NCI-H748 (cell line): Measurements from ENCODE around the gene HNRNPA0.
A peak's percentile ranks its signal among the peaks of the same experiment; 100 is the strongest.
"Not testable (repeated sequence)": the region's sequence is repeated elsewhere in the genome, so short reads cannot be mapped to it uniquely, and the experiment has no call there.

Experiments used
- DNase-seq: peaks from one replicate; lab custom pipeline; 2025; ENCODE audit not compliant: unreplicated experiment; lab: John Stamatoyannopoulos, UW

HNRNPA0 gene

DNA sequence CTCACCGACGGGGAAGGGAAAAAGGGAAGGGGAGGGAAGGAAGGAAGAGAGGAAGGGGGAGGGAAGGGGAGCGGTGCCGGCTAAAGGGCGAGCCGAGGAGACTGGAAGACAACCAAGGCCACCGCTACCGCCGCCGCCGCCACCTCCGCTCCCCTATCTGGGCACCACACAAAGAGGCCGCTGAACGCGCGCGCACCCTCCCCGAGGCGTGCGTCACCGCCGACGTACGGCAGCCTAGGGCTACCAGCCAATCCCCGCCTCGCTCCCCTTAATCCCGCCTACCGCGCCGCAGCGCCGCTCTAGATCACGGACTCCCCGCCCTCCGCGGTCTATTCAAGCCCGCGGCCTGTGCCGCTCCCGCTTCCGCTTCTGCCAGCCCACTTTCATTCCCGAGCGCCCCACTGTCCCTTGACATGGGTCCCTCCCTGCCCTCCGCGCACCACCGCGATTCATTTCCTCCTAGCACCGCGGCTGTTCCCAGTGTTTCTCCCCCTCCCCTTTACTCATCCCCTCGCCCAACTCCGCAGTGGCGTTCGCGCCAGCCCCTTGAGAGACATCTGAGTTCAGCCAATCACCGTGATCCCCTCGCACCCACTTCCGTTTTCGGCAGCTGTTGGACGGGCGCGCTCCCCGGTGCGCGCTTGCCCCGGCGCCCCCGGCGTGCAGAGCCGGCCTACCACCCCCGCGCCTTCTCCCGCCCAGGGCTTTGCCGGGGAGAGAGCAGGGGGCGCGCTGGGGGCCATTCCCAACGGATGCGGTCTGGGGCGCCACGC lies at the start of gene HNRNPA0:
Gene HNRNPA0 (minus strand): TSS at position 176 of the 773 bp plus-strand sequence. CDS start 297 bp downstream, outside the sequence.
- peak; percentile 98 for DNase-seq

DNA sequence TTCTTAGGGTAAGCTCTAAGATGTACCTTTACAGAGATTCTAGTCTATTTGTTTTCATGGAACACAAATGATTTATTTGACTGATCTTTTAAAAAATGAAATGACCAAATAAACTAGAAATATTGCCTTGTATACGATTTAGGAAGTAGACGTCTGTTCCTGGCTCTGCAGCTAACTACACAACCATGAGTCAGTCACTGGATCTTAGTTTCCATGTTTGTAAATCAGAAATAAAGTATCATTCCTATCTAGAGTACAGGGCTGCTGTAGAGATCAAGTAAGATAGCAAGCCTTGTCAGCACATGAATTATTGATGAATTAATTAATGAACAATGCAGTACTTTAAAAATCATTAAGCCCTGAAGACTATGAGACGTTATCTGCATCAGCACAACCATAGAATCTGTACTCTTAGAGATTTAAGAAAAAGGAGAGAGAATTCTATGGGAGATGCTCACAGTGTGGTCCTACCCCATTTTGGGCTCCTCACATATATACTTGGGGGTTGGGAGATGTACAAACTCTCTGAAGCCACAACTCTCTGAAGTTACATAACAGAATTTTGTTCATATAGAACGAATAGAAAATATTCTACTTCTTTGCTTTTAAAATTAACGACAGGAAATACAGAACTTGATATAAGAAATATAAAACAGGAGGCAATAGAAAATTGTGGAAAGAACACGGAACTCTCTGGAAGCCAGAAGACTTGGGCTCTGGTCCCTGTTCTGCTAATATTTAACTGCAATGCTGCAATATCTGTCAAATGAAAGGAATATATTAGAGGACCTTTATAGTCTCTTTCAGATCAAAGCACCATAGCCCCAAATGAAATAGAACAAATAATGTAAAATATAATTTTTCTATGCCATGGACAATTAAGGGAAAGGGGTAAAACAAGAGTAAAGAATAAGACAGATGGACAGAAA lies 48.4 kb upstream of the HNRNPA0 start:
- no peak for DNase-seq

DNA sequence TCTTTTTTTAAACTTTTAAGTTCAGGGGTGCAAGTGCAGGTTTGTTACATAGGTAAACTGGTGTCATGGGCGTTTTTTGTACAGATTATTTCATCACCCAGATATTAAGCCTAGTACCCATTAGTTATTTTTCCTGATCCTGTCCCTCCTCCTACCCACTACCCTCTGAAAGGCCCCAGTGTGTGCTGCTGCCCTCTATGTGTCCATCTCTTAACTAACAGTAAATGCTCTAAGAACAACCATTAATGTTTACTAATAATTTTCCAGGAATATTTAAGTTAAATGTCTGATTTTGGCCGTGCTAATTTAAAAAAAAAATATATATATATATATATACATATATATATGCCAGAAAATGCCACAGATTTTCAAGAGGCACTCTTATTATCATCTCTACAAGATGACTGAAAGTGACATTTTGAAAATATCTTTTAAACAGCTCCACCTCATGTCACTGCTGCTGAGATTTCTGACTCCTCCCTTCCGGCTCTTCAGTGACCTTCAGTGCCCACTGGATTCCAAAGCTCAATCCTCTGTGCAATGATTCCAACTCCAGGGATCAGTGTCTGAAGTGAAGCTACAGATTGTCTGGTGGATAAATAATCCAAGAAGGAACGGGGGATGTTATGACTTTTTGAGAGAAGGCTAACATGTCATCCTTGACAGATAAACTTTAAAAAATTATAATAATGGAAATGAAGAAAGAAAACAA lies 46.7 kb upstream of the HNRNPA0 start:
- no peak for DNase-seq

- DNase-seq = no peak
These were observed 42.1 kb upstream of the HNRNPA0 start for GRCh38 chr5:137796279-137796678.

- no peak for DNase-seq
These were observed 40.7 kb upstream of the HNRNPA0 start for GRCh38 chr5:137794863-137795262.

DNA sequence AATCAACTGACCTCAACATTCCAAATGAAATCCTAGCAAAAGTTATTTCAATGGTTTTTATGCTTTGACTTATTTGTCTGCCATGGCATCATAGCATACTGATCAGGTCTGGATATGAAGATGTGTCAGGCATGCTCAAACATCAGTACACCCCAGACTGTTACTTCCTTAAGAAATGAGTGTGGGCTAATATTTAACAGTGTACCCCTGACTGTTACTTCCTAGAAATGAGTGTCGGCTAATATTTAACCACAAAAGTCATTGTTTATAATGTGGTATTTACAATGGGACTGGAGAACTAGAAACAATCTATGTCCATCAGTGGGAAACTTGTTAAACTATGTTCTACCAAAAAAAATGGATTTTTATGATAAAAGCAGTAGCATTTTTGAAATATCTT lies 38.1 kb upstream of the HNRNPA0 start:
- no peak for DNase-seq

GRCh38 chr5:137791799-137792198 lies 37.6 kb upstream of the HNRNPA0 start:
- no peak for DNase-seq

GRCh38 chr5:137791387-137791786 lies 37.2 kb upstream of the HNRNPA0 start:
- no peak for DNase-seq

- DNase-seq = not testable (repeated sequence)
These were observed 34.4 kb upstream of the HNRNPA0 start for GRCh38 chr5:137788560-137788959.

GRCh38 chr5:137782984-137783536 lies 28.9 kb upstream of the HNRNPA0 start:
- no peak for DNase-seq

DNA sequence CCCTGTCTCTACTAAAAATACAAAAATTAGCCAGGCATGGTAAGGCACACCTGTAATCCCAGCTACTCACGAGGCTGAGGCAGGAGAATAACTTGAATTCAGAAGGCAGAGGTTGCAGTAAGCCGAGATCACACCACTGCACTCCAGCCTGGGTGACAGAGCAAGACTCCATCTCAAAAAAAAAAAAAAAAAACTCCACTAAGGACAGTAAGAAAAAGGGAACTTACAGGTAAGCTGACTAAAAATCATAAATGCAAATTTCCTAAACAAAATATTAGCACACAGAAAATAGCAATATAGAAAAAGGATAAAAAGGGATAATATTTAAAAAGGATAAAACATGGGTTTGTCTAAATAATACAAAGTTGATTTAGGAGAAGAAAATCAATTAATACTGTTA lies 27.9 kb upstream of the HNRNPA0 start:
- DNase-seq = no peak

GRCh38 chr5:137778772-137779564 lies 24.8 kb upstream of the HNRNPA0 start:
- peak; percentile 27 for DNase-seq

DNA sequence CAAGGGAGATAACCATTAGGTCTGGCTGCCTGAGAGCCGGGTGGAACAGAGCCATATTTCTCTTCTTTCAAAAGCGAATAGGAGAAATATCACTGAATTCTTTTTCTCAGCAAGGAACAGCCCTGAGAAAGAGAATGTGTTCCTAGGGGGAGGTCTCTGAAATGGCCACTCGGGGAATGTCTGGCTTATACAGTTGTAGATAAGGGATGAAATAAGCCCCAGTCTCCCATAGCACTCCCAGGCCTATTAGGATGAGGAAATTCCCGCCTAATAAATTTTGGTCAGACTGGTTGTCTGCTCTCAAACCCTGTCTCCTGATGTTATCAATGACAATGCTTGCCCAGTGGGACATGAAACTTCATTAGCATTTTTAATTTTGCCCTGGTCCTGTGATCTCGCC lies 13.8 kb upstream of the HNRNPA0 start:
- not testable (repeated sequence) for DNase-seq

- no peak for DNase-seq
These were observed 7.4 kb upstream of the HNRNPA0 start for GRCh38 chr5:137761566-137761965.

DNA sequence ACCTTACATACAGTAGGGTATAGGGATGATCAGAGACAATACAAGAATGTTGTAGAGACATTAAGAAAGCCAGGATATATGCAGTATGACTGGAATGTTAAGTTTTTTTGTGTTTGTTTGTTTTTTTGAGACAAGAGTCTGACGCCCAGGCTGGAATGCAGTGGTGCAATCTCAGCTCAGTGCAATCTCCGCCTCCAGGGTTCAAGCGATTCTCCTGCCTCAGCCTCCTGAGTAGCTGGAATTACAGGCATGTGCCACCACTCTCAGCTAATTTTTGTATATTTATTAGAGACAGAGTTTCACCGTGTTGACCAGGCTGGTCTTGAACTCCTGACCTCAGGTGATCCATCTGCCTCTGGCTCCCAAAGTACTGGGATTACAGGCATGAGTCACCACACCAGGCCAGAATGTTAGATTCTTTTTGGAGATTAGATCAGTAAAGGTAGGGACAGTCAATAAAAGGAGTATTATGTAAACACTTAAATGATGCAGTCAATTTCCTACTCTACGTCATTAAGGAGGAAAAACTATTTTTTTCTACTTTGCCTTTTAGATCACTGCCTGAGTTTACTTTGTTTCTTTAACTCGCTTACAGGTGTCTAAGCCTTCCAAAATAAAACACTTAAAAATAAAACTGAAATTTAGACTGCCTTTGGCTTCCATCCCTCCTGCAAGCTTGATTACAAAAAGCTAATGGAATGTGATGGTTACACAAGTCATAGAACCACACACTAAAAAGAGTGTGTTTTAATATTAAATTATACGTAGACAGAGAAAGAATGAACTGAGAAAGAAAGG lies 6.8 kb upstream of the HNRNPA0 start:
- DNase-seq = no peak

DNA sequence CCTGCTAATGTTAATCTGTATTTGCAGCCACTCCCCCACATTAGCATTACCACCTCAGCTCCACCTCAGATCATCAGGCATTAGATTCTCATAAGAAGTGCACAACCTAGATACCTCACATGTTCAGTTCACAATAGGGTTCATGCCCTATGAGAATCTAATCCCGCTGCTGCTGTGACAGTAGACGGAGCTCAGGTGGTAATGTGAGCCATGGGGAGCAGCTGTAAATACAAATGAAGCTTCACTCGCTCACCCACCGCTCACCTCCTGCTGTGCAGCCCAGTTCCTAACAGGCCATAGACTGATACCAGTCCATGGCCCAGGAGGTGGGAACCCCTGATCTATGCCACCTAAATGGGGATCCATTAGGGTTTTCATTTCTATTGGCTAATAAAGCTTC lies 6.1 kb upstream of the HNRNPA0 start:
- DNase-seq = no peak

DNA sequence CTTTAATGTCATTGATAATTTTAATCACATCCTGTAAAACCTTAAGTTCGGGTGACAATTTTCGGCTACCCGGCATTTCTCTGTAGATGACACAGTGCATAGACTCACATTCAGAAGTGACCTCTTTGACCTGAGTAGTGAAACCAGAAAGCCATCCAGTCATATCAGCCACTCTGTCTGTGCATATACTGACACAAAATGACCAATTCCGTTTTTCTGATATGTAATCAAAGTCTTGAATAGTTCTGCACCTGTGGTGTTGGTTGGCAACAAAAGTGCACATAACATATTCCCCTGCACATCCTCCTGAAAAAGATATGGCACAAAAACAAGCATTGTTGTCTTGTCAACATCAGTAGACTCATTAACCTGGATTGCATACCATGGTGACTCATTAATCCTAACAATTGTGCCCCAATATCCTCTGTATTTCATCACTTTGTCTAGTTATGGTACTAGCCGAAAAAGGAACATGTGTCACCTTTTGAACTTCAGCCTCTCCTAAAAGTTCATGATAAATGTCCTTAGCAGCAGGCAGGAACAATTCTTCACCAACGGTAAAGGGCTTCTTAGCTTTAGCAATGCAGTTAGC lies 4.6 kb upstream of the HNRNPA0 start:
- DNase-seq = no peak

DNA sequence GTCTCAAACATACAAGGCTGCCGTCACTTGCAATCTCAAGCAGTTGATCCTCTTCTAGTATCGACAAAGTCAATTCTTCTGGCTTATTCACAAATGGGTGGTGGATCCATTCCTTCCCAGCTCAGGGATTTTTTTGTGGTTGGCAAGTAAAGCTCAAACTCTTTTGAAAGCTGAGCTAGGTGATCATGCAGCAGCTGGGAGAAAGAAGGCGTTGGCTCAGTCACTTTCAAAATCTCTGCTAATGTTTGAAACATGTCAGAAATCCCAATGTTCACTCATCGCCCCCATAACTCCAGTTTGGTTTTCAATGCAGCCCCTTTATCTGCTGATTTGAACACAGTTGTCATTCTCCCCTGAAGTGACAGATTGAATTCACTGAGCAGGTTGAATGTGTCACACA lies 4.0 kb upstream of the HNRNPA0 start:
- no peak for DNase-seq

- no peak for DNase-seq
These were observed 3.5 kb upstream of the HNRNPA0 start for GRCh38 chr5:137757634-137758033.
